HG03135 (cell line): Measurements from ENCODE around the gene NKX1-2.

ENCODE experiments used
- ATAC-seq: cut with Tn5 transposase; IDR thresholded peaks from one replicate; pipeline ENCODE4 v1.9.1; 2021; ENCODE audit warnings: mild to moderate bottlenecking, moderate library complexity; ENCODE audit not compliant: unreplicated experiment

Gene NKX1-2

GRCh38 chr10:124476043-124476725, 26.3 kb upstream of the NKX1-2 start:
- ATAC-seq: no peak

GRCh38 chr10:124474514-124475070, 24.8 kb upstream of the NKX1-2 start:
- no peak for ATAC-seq

GRCh38 chr10:124473070-124473469, 23.2 kb upstream of the NKX1-2 start:
- ATAC-seq: no peak

GRCh38 chr10:124472071-124472470, 22.2 kb upstream of the NKX1-2 start:
- no peak for ATAC-seq

GRCh38 chr10:124470544-124471434, 21.0 kb upstream of the NKX1-2 start:
- no peak for ATAC-seq

- no peak for ATAC-seq
Observed at GRCh38 chr10:124469956-124470484, 20.2 kb upstream of the NKX1-2 start.

- no peak for ATAC-seq
Observed at GRCh38 chr10:124468624-124469023, 18.8 kb upstream of the NKX1-2 start.

GRCh38 chr10:124467165-124467564, 17.3 kb upstream of the NKX1-2 start:
- no peak for ATAC-seq

GRCh38 chr10:124465777-124466488, 16.1 kb upstream of the NKX1-2 start:
- no peak for ATAC-seq

- ATAC-seq: no peak
Observed at GRCh38 chr10:124465003-124465776, 15.4 kb upstream of the NKX1-2 start.

- no peak for ATAC-seq
Observed at GRCh38 chr10:124464028-124464965, 14.5 kb upstream of the NKX1-2 start.

- no peak for ATAC-seq
Observed at GRCh38 chr10:124462348-124462695, 12.5 kb upstream of the NKX1-2 start.

- peak; percentile 98 for ATAC-seq
Observed at GRCh38 chr10:124461642-124462347, 12.0 kb upstream of the NKX1-2 start, which contains the start of gene LHPP. Gene LHPP (plus strand): TSS chr10:124461823. CDS start chr10:124461863, 40 bp downstream.

- ATAC-seq: no peak
Observed at GRCh38 chr10:124460144-124460543, 10.3 kb upstream of the NKX1-2 start.

GRCh38 chr10:124459395-124459794, 9.6 kb upstream of the NKX1-2 start:
- no peak for ATAC-seq

- no peak for ATAC-seq
Observed at GRCh38 chr10:124458889-124459288, 9.1 kb upstream of the NKX1-2 start.

- ATAC-seq: no peak
Observed at GRCh38 chr10:124458473-124458872, 8.6 kb upstream of the NKX1-2 start.

- no peak for ATAC-seq
Observed at GRCh38 chr10:124455441-124455840, 5.6 kb upstream of the NKX1-2 start.
